ENCODE measurements around the gene TRIM65.

The TRIM65 gene

GRCh38 chr17:75926456-75926855 is 29.7 kb upstream of the TRIM65 start:
- H3K4me1 ChIP-seq (ENCODE audit: control insufficient read depth, insufficient read depth, low read length), result no peaks in the 10 kb centered on the region
- H3K9ac ChIP-seq (ENCODE audit: low read depth, low read length), result no peak overlapping the region
- no peak overlapping the region for H3K4me2 ChIP-seq (ENCODE audit: low read length)
- no peak overlapping the region for H3K4me3 ChIP-seq (ENCODE audit: low read length)
- no peaks in the 10 kb centered on the region for H3K27me3 ChIP-seq (ENCODE audit: control insufficient read depth, insufficient read depth, low read length)
- H3K36me3 ChIP-seq (ENCODE audit: insufficient read depth, low read length), result peaks cover 24% of the 10 kb centered on the region
- H3K9me3 ChIP-seq (replicated peaks; ENCODE audit: low read length), result no peaks in the 10 kb centered on the region

GRCh38 chr17:75925912-75926311 is 29.2 kb upstream of the TRIM65 start:
- Histone ChIP-seq H3K4me3 (ENCODE audit: low read length) (no peak overlapping the region), H3K9me3 (replicated peaks; ENCODE audit: low read length) (no peaks in the 10 kb centered on the region), H3K27me3 (ENCODE audit: control insufficient read depth, insufficient read depth, low read length) (no peaks in the 10 kb centered on the region), H3K4me2 (ENCODE audit: low read length) (no peak overlapping the region), H3K36me3 (ENCODE audit: insufficient read depth, low read length) (peaks cover 24% of the 10 kb centered on the region), H3K4me1 (ENCODE audit: control insufficient read depth, insufficient read depth, low read length) (no peaks in the 10 kb centered on the region), H3K9ac (ENCODE audit: low read depth, low read length) (no peak overlapping the region)

DNA sequence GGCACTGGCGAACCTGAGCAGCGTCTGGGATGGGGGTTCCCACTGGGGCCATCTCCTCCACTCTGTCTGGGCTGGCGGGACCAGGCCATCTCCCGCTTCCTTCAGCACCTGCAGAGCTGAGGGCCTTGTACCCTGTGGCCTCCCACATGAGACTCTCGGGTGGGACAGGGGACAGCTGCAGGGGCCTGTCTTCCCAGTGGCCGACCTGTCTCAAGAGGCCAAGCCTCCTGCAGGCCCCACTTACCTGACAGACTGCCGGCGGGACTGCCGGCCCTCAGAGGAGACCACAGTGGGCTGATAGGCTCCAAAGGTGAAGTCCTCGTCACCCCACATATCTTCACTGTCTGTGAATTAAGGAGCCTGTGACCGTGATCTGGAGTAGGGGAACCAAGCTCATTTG is 28.4 kb upstream of the TRIM65 start:
- Histone ChIP-seq H3K4me3 (ENCODE audit: low read length) (no peak overlapping the region), H3K9me3 (replicated peaks; ENCODE audit: low read length) (no peaks in the 10 kb centered on the region), H3K4me2 (ENCODE audit: low read length) (no peak overlapping the region), H3K9ac (ENCODE audit: low read depth, low read length) (no peak overlapping the region), H3K27me3 (ENCODE audit: control insufficient read depth, insufficient read depth, low read length) (no peaks in the 10 kb centered on the region), H3K4me1 (ENCODE audit: control insufficient read depth, insufficient read depth, low read length) (no peaks in the 10 kb centered on the region), H3K36me3 (ENCODE audit: insufficient read depth, low read length) (peaks cover 24% of the 10 kb centered on the region)

DNA sequence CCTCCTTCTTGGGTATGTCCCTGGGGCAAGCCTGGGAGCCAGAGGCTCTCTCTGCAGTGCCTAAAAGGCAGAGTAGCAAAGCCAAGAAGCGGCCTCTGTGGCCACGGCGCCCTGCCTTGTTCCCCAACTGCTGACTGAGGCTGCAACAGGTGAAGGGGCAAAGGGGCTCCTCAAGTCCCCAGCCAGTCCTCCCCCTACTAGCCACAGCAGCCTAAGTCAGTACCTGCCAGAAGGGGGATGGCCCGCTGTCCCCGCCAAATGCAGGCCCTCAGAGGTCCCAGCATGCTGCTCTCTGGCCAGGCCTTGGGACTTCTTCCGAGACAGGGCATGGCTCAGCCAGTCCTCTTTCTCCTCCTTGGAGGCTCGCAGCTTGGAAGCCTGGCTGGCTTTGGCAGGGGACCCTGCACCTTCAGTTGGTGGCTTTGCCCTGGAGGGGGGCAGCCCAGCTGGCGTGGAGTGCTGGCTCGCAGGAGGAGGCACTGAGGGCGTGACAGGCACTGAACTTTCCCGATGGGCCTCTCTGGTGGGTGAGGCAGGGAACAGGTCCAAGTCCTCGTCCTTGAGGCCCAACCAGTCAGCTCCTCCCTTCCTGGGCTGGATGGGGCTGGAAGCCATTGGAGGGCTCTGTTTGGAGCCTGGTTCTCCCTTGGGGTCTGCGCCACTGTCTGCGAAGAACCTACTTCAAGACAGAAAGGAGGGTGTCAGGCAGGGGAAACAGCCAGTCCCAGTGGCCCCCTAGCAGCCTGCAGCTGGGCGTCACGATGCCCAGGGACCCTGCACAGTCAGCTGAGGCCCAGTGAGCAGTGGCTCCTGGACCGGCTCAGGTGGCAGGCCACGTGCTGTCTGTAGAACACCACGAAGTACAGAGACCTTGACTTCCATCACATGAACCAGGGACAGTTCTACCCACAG is 26.5 kb upstream of the TRIM65 start:
- Histone ChIP-seq H3K4me2 (ENCODE audit: low read length) (no peak overlapping the region), H3K4me3 (ENCODE audit: low read length) (no peak overlapping the region), H3K9ac (ENCODE audit: low read depth, low read length) (no peak overlapping the region), H3K4me1 (ENCODE audit: control insufficient read depth, insufficient read depth, low read length) (no peaks in the 10 kb centered on the region), H3K27me3 (ENCODE audit: control insufficient read depth, insufficient read depth, low read length) (no peaks in the 10 kb centered on the region), H3K9me3 (replicated peaks; ENCODE audit: low read length) (no peaks in the 10 kb centered on the region), H3K36me3 (ENCODE audit: insufficient read depth, low read length) (peaks cover 28% of the 10 kb centered on the region)

DNA sequence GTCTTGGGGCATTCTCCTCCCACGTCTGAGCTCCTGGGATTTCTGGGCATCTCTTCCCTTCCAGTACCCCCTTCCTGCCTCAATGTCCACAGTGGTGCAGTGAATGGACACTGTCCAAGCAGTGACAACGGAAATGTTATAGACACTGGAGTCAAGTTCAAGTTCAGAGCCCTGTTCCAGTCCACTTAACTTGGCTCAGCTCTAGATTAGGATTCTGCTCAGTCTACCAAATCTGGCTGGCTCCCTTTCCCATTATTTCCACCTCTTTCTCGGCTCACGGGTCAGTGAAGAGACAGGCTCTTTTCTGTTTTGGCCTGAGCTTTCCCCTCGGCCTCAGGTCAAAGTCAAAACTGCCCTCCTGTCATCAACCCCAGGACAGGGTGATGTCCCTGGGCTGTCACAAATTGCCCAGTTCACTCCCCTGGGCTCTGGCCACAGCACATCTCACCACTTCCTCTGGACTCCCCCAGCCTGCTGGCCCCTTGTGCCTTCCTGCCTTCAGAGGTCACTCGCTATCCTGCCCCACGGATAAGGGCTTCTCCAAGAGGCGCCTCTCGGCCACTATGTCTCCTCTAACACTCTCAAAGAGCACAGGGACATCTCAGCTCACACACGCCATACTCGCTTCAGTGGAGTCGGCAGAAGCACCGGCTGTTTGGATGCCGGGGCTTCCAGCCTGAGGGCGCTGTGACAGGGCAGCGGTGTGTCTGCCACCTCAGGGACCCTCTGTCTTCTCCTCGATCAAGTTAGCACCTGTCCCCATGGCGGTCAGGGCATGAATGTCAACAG is 25.6 kb upstream of the TRIM65 start:
- H3K9ac ChIP-seq (ENCODE audit: low read depth, low read length), result no peak overlapping the region
- H3K4me1 ChIP-seq (ENCODE audit: control insufficient read depth, insufficient read depth, low read length), result no peaks in the 10 kb centered on the region
- H3K4me3 ChIP-seq (ENCODE audit: low read length), result no peak overlapping the region
- no peaks in the 10 kb centered on the region for H3K27me3 ChIP-seq (ENCODE audit: control insufficient read depth, insufficient read depth, low read length)
- H3K9me3 ChIP-seq (replicated peaks; ENCODE audit: low read length), result no peaks in the 10 kb centered on the region
- no peak overlapping the region for H3K4me2 ChIP-seq (ENCODE audit: low read length)
- peaks cover 23% of the 10 kb centered on the region for H3K36me3 ChIP-seq (ENCODE audit: insufficient read depth, low read length)

DNA sequence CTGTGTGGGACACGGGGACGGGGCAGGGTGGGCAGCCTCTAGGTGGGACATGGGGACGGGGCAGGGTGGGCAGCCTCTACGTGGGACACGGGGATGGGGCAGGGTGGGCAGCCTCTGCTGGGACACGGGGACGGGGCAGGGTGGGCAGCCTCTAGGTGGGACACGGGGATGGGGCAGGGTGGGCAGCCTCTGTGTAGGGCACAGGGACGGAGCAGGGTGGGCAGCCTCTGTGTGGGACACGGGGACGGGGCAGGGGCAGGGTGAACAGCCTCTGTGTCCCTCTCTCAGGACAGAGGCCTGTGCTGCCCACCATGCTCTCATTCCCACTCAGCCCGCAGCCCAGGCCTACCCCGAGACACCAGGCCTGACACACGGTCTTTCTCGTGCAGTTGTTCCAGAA is 24.8 kb upstream of the TRIM65 start:
- Histone ChIP-seq H3K4me3 (ENCODE audit: low read length) (no peak overlapping the region), H3K27me3 (ENCODE audit: control insufficient read depth, insufficient read depth, low read length) (no peaks in the 10 kb centered on the region), H3K4me2 (ENCODE audit: low read length) (no peak overlapping the region), H3K9me3 (replicated peaks; ENCODE audit: low read length) (no peaks in the 10 kb centered on the region), H3K9ac (ENCODE audit: low read depth, low read length) (no peak overlapping the region), H3K4me1 (ENCODE audit: control insufficient read depth, insufficient read depth, low read length) (no peaks in the 10 kb centered on the region), H3K36me3 (ENCODE audit: insufficient read depth, low read length) (peaks cover 23% of the 10 kb centered on the region)

DNA sequence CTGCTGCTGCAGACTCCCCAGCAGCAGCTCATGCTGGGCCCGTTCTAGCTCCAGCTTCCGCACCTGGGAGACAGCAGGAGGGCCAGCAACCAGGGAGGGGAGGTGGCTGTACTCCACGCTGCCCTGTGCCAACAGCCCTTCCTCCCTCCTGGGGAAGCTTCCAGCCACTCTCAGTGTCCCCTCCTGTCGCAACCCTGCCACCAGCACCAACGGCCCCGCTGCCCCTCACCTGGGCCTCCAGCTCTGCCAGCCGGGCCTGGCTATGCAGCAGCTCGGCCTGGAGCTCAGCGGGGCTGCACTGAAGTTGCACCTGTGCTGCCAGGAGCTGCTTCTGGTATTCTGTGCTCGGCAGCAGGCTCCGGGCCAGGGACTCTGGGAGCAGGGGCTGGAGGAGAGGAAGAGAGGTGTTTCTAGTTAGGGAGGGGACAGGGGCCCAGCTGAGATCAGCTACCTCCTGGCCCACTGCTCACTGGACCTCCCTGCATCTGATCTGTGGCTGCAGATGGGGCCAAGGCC is 23.4 kb upstream of the TRIM65 start:
- H3K4me3 ChIP-seq (ENCODE audit: low read length), result no peak overlapping the region
- no peaks in the 10 kb centered on the region for H3K4me1 ChIP-seq (ENCODE audit: control insufficient read depth, insufficient read depth, low read length)
- no peaks in the 10 kb centered on the region for H3K27me3 ChIP-seq (ENCODE audit: control insufficient read depth, insufficient read depth, low read length)
- no peak overlapping the region for H3K9ac ChIP-seq (ENCODE audit: low read depth, low read length)
- H3K9me3 ChIP-seq (replicated peaks; ENCODE audit: low read length), result no peaks in the 10 kb centered on the region
- no peak overlapping the region for H3K4me2 ChIP-seq (ENCODE audit: low read length)
- H3K36me3 ChIP-seq (ENCODE audit: insufficient read depth, low read length), result peaks cover 15% of the 10 kb centered on the region

DNA sequence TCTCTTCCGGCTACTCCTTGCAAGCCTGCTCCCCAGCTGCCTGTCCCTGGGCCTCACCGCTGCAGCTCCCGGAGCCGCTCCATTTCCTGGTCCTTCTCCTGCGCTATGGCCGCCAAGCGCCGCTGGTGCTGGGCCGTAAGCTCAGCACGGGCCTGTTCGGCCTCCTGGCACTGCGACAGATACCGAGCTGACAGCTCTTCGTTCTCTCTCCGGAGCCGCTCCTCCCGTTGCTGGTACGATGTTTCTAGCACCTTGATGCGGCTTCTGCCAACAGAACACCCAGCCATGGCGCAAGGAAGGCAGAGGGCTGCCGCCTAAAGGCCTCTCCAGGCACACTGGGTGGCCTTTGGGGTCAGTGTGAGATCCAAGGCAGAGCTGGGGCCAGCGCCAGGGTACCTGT is 22.9 kb upstream of the TRIM65 start:
- H3K36me3 ChIP-seq (ENCODE audit: insufficient read depth, low read length), result peaks cover 15% of the 10 kb centered on the region
- no peak overlapping the region for H3K4me2 ChIP-seq (ENCODE audit: low read length)
- H3K4me1 ChIP-seq (ENCODE audit: control insufficient read depth, insufficient read depth, low read length), result no peaks in the 10 kb centered on the region
- no peak overlapping the region for H3K9ac ChIP-seq (ENCODE audit: low read depth, low read length)
- H3K27me3 ChIP-seq (ENCODE audit: control insufficient read depth, insufficient read depth, low read length), result no peaks in the 10 kb centered on the region
- no peak overlapping the region for H3K4me3 ChIP-seq (ENCODE audit: low read length)
- no peaks in the 10 kb centered on the region for H3K9me3 ChIP-seq (replicated peaks; ENCODE audit: low read length)

GRCh38 chr17:75917917-75918445 is 21.2 kb upstream of the TRIM65 start:
- no peaks in the 10 kb centered on the region for H3K4me1 ChIP-seq (ENCODE audit: control insufficient read depth, insufficient read depth, low read length)
- no peak overlapping the region for H3K4me2 ChIP-seq (ENCODE audit: low read length)
- no peak overlapping the region for H3K4me3 ChIP-seq (ENCODE audit: low read length)
- peaks cover 11% of the 10 kb centered on the region for H3K36me3 ChIP-seq (ENCODE audit: insufficient read depth, low read length)
- no peaks in the 10 kb centered on the region for H3K9me3 ChIP-seq (replicated peaks; ENCODE audit: low read length)
- H3K27me3 ChIP-seq (ENCODE audit: control insufficient read depth, insufficient read depth, low read length), result no peaks in the 10 kb centered on the region
- H3K9ac ChIP-seq (ENCODE audit: low read depth, low read length), result no peak overlapping the region

DNA sequence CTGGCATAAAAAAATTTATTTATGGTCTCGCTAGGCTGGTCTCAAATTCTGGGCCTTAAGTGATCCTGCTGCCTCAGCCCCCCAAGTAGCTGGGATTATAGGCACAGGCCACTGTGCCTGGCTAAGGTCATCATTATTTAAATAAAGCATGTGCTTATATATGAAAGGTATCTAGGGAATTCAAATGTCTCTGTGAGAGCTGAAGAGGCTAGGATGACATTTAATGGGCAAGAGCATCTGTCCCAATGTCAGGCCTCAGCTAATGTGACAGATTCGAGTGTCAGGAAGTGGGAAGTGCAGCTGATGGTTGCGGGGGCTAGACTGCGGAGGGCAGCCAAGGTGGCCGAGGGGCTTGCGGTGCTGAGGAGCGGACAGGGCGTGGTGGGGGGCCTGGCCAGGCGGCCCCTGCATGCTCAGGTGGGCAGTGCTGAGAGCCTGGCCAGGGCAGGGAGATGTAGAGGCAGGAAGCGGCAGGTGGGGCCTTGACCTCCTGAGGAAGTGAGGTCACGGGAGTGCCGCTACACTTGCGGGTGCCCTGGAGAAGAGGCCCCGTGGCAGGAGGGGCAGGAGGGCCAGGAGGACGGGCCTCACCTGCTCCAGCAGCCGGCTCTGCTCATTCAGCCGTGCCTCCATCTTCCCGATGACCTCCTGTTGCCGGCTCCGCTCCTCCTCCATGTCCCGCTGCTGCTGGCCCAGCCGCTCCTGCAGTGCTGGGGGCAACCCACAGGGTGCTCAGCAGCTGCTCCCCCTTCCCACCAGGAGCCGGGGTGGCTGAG is 20.6 kb upstream of the TRIM65 start:
- H3K4me2 ChIP-seq (ENCODE audit: low read length), result no peak overlapping the region
- no peaks in the 10 kb centered on the region for H3K4me1 ChIP-seq (ENCODE audit: control insufficient read depth, insufficient read depth, low read length)
- H3K9ac ChIP-seq (ENCODE audit: low read depth, low read length), result no peak overlapping the region
- peaks cover 9% of the 10 kb centered on the region for H3K36me3 ChIP-seq (ENCODE audit: insufficient read depth, low read length)
- no peaks in the 10 kb centered on the region for H3K9me3 ChIP-seq (replicated peaks; ENCODE audit: low read length)
- H3K27me3 ChIP-seq (ENCODE audit: control insufficient read depth, insufficient read depth, low read length), result no peaks in the 10 kb centered on the region
- H3K4me3 ChIP-seq (ENCODE audit: low read length), result no peak overlapping the region

- Histone ChIP-seq H3K9me3 (replicated peaks; ENCODE audit: low read length) (no peaks in the 10 kb centered on the region), H3K4me1 (ENCODE audit: control insufficient read depth, insufficient read depth, low read length) (no peaks in the 10 kb centered on the region), H3K9ac (ENCODE audit: low read depth, low read length) (no peak overlapping the region), H3K36me3 (ENCODE audit: insufficient read depth, low read length) (peaks cover 9% of the 10 kb centered on the region), H3K4me2 (ENCODE audit: low read length) (no peak overlapping the region), H3K27me3 (ENCODE audit: control insufficient read depth, insufficient read depth, low read length) (no peaks in the 10 kb centered on the region), H3K4me3 (ENCODE audit: low read length) (no peak overlapping the region)
Observed at GRCh38 chr17:75915268-75915667, 18.5 kb upstream of the TRIM65 start.
